Liver (tissue), 9 donors: ENCODE results near the gene PTPRN2. TPM values are rescaled to one million over a fixed set of nuclear protein-coding genes. Genes with fewer than 3 reads are reported as not detected.

ENCODE experiments used
- DNase-seq: peaks from one replicate; pipeline ENCODE4 v3.0.0-alpha.2; 2017; ENCODE audit warnings: low spot score
- H3K27ac ChIP-seq, 2 donors: one replicate each; pipeline ENCODE4 v1.7.0; 2013; ENCODE audit warnings: inconsistent platforms in 2 of 2, low read length in 2 of 2, control low read depth in 1 of 2, low read depth in 1 of 2, mild to moderate bottlenecking in 1 of 2
- H3K27me3 ChIP-seq, 4 donors: one replicate each; pipeline versions ENCODE4 v1.6.1 to v1.7.0; 2013; ENCODE audit warnings: low read length in 3 of 4, inconsistent platforms in 1 of 4, mild to moderate bottlenecking in 1 of 4, moderate library complexity in 1 of 4; ENCODE audit not compliant: control insufficient read depth in 4 of 4, insufficient read depth in 4 of 4
- H3K36me3 ChIP-seq, 4 donors: one replicate each; pipeline versions ENCODE4 v1.6.1 to v1.7.0; 2013; ENCODE audit warnings: low read length in 3 of 4, mild to moderate bottlenecking in 3 of 4, low read depth in 1 of 4, moderate library complexity in 1 of 4; ENCODE audit not compliant: control insufficient read depth in 4 of 4, insufficient read depth in 3 of 4
- H3K4me1 ChIP-seq, 4 donors: one replicate each; pipeline versions ENCODE4 v1.6.1 to v1.7.0; 2013; ENCODE audit warnings: low read length in 3 of 4, mild to moderate bottlenecking in 3 of 4, moderate library complexity in 1 of 4; ENCODE audit not compliant: control insufficient read depth in 4 of 4, insufficient read depth in 4 of 4
- H3K4me3 ChIP-seq, 3 donors: one replicate each; pipeline versions ENCODE4 v1.6.1 to v1.7.0; 2013; ENCODE audit warnings: low read length in 3 of 3, control low read depth in 1 of 3, low read depth in 1 of 3, mild to moderate bottlenecking in 1 of 3
- H3K9ac ChIP-seq, 2 donors: one replicate each; pipeline ENCODE4 v1.7.0; 2013; ENCODE audit warnings: low read length in 2 of 2, mild to moderate bottlenecking in 2 of 2, moderate library complexity in 2 of 2, control low read depth in 1 of 2, low read depth in 1 of 2
- H3K9me3 ChIP-seq, 4 donors: one replicate each; pipeline versions ENCODE4 v1.6.1 to v1.7.0; 2013; ENCODE audit warnings: low read length in 3 of 4; ENCODE audit not compliant: control insufficient read depth in 4 of 4
- ATF3 ChIP-seq: IDR thresholded peaks from 2 replicates; pipeline ENCODE4 v1.6.1; 2016; ENCODE audit warnings: antibody characterized with exemption
- CTCF ChIP-seq: fragments of 150-350 bp; IDR thresholded peaks from 2 replicates; pipeline ENCODE4 v1.5.1; 2017; ENCODE audit warnings: improper control_type of control experiment, low read depth, low read length; ENCODE audit not compliant: missing input control
- EGR1 ChIP-seq, 2 donors: IDR thresholded peaks; 2 replicates each; pipeline ENCODE4 v1.6.1; 2016 to 2018; ENCODE audit warnings: antibody characterized with exemption in 2 of 2, low read depth in 2 of 2
- FOXA1 ChIP-seq: IDR thresholded peaks from 2 replicates; pipeline ENCODE4 v1.6.1; 2016; ENCODE audit warnings: antibody characterized with exemption
- FOXA2 ChIP-seq: IDR thresholded peaks from 2 replicates; pipeline ENCODE4 v1.6.1; 2016; ENCODE audit warnings: antibody characterized with exemption
- GABPA ChIP-seq, 2 donors: IDR thresholded peaks in 1 of 2; conservative IDR thresholded peaks in 1 of 2; 2 replicates each; pipeline ENCODE4 v1.6.1; 2016; ENCODE audit warnings: antibody characterized with exemption in 2 of 2, mild to moderate bottlenecking in 1 of 2, moderate library complexity in 1 of 2
- HNF4A ChIP-seq, 2 donors: conservative IDR thresholded peaks; 2 replicates each; pipeline ENCODE4 v1.6.1; 2016; ENCODE audit warnings: antibody characterized with exemption in 2 of 2, mild to moderate bottlenecking in 2 of 2
- HNF4G ChIP-seq: IDR thresholded peaks from 2 replicates; pipeline ENCODE4 v1.6.1; 2016; ENCODE audit warnings: antibody characterized with exemption
- JUND ChIP-seq, 2 donors: IDR thresholded peaks; 2 replicates each; pipeline ENCODE4 v1.6.1; 2016; ENCODE audit warnings: antibody characterized with exemption in 2 of 2
- NR2F2 ChIP-seq: IDR thresholded peaks from 2 replicates; pipeline ENCODE4 v1.6.1; 2016; ENCODE audit warnings: antibody characterized with exemption
- RAD21 ChIP-seq, 2 donors: IDR thresholded peaks; 2 replicates each; pipeline ENCODE4 v1.6.1; 2016; ENCODE audit warnings: antibody characterized with exemption in 2 of 2, mild to moderate bottlenecking in 2 of 2
- SP1 ChIP-seq: IDR thresholded peaks from 2 replicates; pipeline ENCODE4 v1.6.1; 2018; ENCODE audit warnings: antibody characterized with exemption, mild to moderate bottlenecking
- YY1 ChIP-seq: IDR thresholded peaks from 2 replicates; pipeline ENCODE4 v1.6.1; 2016; ENCODE audit warnings: antibody characterized with exemption, mild to moderate bottlenecking
- ZBTB33 ChIP-seq: IDR thresholded peaks from 2 replicates; pipeline ENCODE4 v1.6.1; 2016; ENCODE audit warnings: antibody characterized with exemption
- WGBS: extraction: QIAGEN DNeasy Blood & Tissue Kit; methylation state at CpG from one replicate; pipeline ENCODE4 v1.1.7; 2013; 5-methylcytosine and 5-hydroxymethylcytosine counted together
- polyA plus RNA-seq, 2 donors: library from polyadenylated mRNA; stranded (reverse) in 1 of 2; unstranded in 1 of 2; fragments of 200-250 nt in 1 of 2; fragments of >200 nt in 1 of 2; fragmentation: Nextera tagmentation in 1 of 2; extraction: Ambion mirVana in 1 of 2; gene quantifications; one replicate each; pipeline versions ENCODE4 v1.2.1 to v1.2.3, GENCODE V29; 2013 to 2015
- total RNA-seq, 2 donors: library from RNA; depleted of rRNA; stranded (reverse); fragments of >200 nt; gene quantifications; one replicate each; pipeline ENCODE4 v1.2.3, GENCODE V29; 2014
- TF ChIP-seq, protein P1 (sequence below): IDR thresholded peaks from 2 replicates; pipeline ENCODE4 v1.6.1; 2016; ENCODE audit warnings: antibody characterized with exemption, mild to moderate bottlenecking
- TF ChIP-seq, protein P2 (sequence below): IDR thresholded peaks from 2 replicates; pipeline ENCODE4 v1.6.1; 2016; ENCODE audit warnings: antibody characterized with exemption
- donor health status: healthy.
- donor health status: healthy.
- donor health status: healthy.
- donor health status: healthy.
- donor health status: healthy.

PTPRN2 gene
- total and polyA plus RNA-seq, 4 donors: 0.75 to 1.9 (median 1.1) TPM

DNA sequence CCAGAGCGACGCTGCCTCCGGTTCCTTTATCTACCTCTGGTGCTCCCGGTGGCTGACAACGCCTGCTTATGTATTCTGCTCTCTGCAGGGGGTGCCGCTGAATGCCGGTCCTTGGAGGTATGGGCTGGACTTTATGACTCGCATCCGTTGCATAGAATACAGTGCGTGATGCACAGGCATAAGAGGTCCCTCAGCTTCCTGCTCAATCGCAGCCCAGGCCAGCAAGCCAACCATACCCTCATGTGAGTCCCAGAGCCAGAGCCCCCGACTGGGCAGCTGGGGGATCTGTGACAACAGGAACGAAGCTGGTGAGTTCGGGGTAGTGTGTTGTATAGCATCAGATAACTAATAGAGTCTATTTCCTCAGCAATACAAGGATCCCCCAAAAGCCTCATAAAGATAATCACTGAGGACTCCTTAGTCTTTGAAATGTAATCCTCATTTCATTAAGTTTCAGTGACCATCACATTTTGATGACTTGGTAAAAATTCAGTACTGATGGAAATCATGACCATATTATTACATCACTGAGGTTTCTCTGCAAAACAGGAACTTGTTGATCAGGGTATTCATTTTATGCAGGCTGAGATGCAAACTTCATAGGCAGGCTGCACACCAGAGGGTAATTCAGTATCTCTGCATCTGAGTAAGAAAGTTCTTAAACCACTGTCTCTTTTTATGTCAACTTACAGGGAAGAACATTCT, 607.8 kb downstream of the PTPRN2 start:
- Histone ChIP-seq H3K9ac (no peak overlapping the region), H3K27me3 (no peaks in the 10 kb centered on the region), H3K4me3 (no peak overlapping the region), H3K4me1 (no peaks in the 10 kb centered on the region), H3K36me3 (no peaks in the 10 kb centered on the region), H3K27ac (no peak overlapping the region), H3K9me3 (peaks cover 0 to 2% (median 0%) of the 10 kb centered on the region in 4 donors)
- TF ChIP-seq SP1 (no peak), RAD21 (IDR thresholded peaks at IDR 0.05) (no peak), GABPA (IDR thresholded peaks at IDR 0.05 in 1 of 2, conservative IDR thresholded peaks at IDR 0.05 in 1 of 2) (no peak), YY1 (no peak), EGR1 (IDR thresholded peaks at IDR 0.05; ENCODE audit: low read depth in 2 of 2) (no peak), NR2F2 (no peak)
- TF ChIP-seq, protein P1, sequence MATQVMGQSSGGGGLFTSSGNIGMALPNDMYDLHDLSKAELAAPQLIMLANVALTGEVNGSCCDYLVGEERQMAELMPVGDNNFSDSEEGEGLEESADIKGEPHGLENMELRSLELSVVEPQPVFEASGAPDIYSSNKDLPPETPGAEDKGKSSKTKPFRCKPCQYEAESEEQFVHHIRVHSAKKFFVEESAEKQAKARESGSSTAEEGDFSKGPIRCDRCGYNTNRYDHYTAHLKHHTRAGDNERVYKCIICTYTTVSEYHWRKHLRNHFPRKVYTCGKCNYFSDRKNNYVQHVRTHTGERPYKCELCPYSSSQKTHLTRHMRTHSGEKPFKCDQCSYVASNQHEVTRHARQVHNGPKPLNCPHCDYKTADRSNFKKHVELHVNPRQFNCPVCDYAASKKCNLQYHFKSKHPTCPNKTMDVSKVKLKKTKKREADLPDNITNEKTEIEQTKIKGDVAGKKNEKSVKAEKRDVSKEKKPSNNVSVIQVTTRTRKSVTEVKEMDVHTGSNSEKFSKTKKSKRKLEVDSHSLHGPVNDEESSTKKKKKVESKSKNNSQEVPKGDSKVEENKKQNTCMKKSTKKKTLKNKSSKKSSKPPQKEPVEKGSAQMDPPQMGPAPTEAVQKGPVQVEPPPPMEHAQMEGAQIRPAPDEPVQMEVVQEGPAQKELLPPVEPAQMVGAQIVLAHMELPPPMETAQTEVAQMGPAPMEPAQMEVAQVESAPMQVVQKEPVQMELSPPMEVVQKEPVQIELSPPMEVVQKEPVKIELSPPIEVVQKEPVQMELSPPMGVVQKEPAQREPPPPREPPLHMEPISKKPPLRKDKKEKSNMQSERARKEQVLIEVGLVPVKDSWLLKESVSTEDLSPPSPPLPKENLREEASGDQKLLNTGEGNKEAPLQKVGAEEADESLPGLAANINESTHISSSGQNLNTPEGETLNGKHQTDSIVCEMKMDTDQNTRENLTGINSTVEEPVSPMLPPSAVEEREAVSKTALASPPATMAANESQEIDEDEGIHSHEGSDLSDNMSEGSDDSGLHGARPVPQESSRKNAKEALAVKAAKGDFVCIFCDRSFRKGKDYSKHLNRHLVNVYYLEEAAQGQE: no peak
- WGBS: 75% methylated on average over 14 of the region's 14 CpGs
- DNase-seq: no peak

DNA sequence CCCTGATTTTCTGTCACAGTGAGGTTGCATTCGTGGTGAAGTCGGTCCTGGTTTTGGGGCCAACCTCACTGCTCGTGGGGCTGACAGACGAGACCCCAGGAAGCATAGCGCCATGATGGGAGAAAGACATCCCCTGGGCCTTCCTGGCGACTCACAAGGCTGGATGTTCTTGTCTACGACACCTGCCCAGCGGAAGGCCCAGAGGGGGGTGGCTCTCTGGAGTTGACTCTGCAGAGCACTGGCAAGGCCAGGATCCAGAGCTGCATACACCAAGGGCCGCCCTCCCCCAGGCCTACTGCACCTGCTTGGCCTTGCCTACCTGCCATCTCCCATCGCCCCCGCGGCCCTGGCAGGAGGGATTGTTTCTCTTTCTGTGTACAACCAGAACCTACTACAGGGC, 608.9 kb downstream of the PTPRN2 start:
- H3K4me3 ChIP-seq: no peak overlapping the region
- no peak overlapping the region for H3K9ac ChIP-seq
- H3K27me3 ChIP-seq: no peaks in the 10 kb centered on the region
- DNase-seq: no peak
- no peak overlapping the region for H3K27ac ChIP-seq
- peaks cover under 1 to 11% (median 4%) of the 10 kb centered on the region in 4 donors for H3K9me3 ChIP-seq
- WGBS: 90% methylated on average over 12 of the region's 12 CpGs
- H3K4me1 ChIP-seq: no peaks in the 10 kb centered on the region
- no peak for TF ChIP-seq FOXA2
- no peak for TF ChIP-seq JUND (IDR thresholded peaks at IDR 0.05)
- TF ChIP-seq, protein P2, sequence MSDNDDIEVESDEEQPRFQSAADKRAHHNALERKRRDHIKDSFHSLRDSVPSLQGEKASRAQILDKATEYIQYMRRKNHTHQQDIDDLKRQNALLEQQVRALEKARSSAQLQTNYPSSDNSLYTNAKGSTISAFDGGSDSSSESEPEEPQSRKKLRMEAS: no peak
- no peak for TF ChIP-seq HNF4G
- no peak for TF ChIP-seq HNF4A (conservative IDR thresholded peaks at IDR 0.05)
- no peak for TF ChIP-seq YY1
- no peaks in the 10 kb centered on the region for H3K36me3 ChIP-seq

GRCh38 chr7:157977717-157978496, 609.7 kb downstream of the PTPRN2 start:
- 87% methylated on average over 20 of the region's 20 CpGs for WGBS
- no peak for DNase-seq

More at GRCh38 chr7:157977717-157978496, 609.7 kb downstream of the PTPRN2 start:
- Histone ChIP-seq H3K27me3 (no peaks in the 10 kb centered on the region), H3K4me1 (no peaks in the 10 kb centered on the region), H3K9me3 (peaks cover 3 to 15% (median 5%) of the 10 kb centered on the region in 4 donors), H3K4me3 (no peak overlapping the region), H3K36me3 (no peaks in the 10 kb centered on the region), H3K9ac (no peak overlapping the region), H3K27ac (no peak overlapping the region)
- TF ChIP-seq ZBTB33 (no peak), ATF3 (no peak), HNF4G (no peak), CTCF (no peak), SP1 (no peak), FOXA1 (no peak), JUND (IDR thresholded peaks at IDR 0.05) (no peak)
